NB4 (cell line): ENCODE results near the gene FCF1.
"Not testable (repeated sequence)": the region's sequence is repeated elsewhere in the genome, so short reads cannot be mapped to it uniquely, and the experiment has no call there.

Experiments
- DNase-seq: peaks from one replicate; pipeline ENCODE4 v3.0.0; 2010; ENCODE audit warnings: low read depth
- H3K4me3 ChIP-seq: one replicate; pipeline ENCODE4 v1.5.1; 2011; ENCODE audit warnings: mild to moderate bottlenecking, low read depth, low read length, moderate library complexity
- MYC ChIP-seq: IDR thresholded peaks from 2 replicates; pipeline ENCODE4 v1.6.1; 2011; ENCODE audit warnings: low read depth, low read length
- POLR2A ChIP-seq: IDR thresholded peaks from 2 replicates; pipeline ENCODE4 v1.6.1; 2011; ENCODE audit warnings: mild to moderate bottlenecking; ENCODE audit not compliant: insufficient read length; ENCODE audit errors: extremely low read depth
- TF ChIP-seq, protein P1 (sequence below): IDR thresholded peaks from one replicate; pipeline ENCODE4 v1.5.1; 2012; ENCODE audit warnings: low read depth, low read length
- TF ChIP-seq, protein P2 (sequence below): IDR thresholded peaks from 2 replicates; pipeline ENCODE4 v1.6.1; 2011; ENCODE audit warnings: low read depth, low read length

Gene FCF1

DNA sequence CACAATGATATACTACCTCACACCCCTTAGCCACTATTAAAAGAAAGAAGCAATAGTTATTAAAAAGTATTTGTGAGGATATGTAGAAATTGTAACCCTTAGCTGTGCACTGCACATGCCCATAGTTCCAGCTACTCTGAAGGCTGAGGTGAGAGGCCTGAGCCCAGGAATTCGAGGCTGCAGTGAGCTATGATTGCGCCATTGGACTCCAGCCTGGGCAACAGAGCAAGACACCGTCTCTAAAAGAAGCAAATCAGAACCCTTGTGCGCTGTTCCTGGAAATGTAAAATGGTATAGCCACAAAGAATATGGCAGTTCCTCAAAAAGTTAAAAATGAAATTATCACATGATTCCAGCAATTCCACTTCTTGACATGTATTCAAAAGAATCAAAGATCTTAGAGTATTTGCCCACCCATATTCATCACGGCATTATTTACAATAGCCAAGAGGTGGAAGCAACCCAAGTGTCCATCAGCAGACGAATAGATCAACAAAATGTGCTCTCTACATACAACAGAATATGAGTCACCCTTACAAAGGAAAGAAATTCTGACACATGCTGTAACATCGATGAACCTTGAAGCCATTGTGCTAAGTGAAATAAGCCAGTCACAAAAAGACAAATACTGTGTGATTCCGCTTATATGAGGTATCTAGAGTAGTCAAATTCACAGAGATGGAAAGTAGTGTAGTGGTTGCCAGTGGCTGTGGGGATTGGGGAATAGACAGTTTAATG, 26.5 kb downstream of the FCF1 start:
- H3K4me3 ChIP-seq, result no peak overlapping the region
- TF ChIP-seq MYC, result no peak
- TF ChIP-seq, protein P1, sequence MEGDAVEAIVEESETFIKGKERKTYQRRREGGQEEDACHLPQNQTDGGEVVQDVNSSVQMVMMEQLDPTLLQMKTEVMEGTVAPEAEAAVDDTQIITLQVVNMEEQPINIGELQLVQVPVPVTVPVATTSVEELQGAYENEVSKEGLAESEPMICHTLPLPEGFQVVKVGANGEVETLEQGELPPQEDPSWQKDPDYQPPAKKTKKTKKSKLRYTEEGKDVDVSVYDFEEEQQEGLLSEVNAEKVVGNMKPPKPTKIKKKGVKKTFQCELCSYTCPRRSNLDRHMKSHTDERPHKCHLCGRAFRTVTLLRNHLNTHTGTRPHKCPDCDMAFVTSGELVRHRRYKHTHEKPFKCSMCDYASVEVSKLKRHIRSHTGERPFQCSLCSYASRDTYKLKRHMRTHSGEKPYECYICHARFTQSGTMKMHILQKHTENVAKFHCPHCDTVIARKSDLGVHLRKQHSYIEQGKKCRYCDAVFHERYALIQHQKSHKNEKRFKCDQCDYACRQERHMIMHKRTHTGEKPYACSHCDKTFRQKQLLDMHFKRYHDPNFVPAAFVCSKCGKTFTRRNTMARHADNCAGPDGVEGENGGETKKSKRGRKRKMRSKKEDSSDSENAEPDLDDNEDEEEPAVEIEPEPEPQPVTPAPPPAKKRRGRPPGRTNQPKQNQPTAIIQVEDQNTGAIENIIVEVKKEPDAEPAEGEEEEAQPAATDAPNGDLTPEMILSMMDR, result no peak
- TF ChIP-seq POLR2A, result no peak
- TF ChIP-seq, protein P2, sequence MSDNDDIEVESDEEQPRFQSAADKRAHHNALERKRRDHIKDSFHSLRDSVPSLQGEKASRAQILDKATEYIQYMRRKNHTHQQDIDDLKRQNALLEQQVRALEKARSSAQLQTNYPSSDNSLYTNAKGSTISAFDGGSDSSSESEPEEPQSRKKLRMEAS, result no peak
- no peak for DNase-seq

DNA sequence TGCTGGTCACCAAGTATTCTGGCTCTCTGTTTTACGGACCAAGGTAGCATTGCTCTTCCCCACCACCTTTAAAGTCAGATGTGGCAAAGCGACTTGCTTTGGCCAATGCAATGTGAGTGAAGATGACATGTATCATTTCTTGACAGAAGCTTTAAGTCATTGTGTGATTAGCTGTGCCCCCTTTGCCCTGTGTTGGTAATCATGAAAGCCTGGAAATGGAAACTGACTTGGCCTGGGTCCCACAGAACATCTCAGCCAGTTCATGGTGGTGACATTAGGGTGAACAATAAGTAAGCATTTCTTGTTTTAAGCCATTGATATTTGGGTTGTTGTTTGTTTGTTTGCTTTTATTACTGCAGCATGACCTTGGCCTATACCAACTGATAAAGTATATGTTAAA, 34.3 kb downstream of the FCF1 start:
- TF ChIP-seq POLR2A (no peak), MYC (no peak)
- TF ChIP-seq, protein P2, result no peak
- TF ChIP-seq, protein P1, result no peak
- no peak overlapping the region for H3K4me3 ChIP-seq
- no peak for DNase-seq

DNA sequence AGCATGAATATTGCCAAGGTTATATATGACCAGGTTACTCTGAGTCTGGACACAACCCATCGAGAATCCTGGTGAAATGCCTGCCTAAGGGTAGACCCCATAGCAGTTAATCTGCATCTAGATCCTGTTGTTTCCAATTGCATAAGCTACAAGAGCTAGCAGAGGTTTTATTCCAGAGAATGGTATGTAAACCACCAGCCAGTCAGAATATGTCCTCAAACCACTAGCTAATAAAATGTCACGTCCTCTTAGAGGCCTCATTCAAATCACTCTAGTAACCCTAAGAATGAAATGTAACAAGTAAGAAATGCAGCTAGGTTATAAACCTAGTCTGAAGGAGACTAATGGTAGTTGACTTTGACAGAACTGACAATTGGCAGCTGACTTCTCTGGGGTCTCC, 41.2 kb downstream of the FCF1 start:
- no peak for DNase-seq
- TF ChIP-seq, protein P1, result no peak
- no peak for TF ChIP-seq MYC
- TF ChIP-seq, protein P2, result no peak
- no peak for TF ChIP-seq POLR2A
- H3K4me3 ChIP-seq, result no peak overlapping the region

DNA sequence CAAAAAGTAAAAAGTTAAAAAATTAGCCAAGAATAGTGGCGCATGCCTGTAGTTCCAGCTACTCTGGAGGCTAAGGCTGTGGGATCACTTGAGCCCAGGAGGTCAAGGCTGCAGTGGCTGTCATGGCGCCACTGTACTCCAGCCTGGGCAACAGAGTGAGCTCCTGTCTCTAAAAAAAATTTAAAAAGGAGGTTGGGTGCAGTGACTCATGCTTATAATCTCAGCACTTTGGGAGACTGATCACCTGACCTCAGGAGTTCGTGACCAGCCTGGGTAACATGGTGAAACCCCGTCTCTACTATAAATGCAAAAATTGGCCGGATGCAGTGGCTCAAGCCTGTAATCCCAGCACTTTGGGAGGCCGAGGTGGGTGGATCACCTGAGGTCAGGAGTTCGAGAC, 42.0 kb downstream of the FCF1 start:
- no peak for TF ChIP-seq POLR2A
- TF ChIP-seq, protein P1, result no peak
- no peak overlapping the region for H3K4me3 ChIP-seq
- no peak for DNase-seq

DNA sequence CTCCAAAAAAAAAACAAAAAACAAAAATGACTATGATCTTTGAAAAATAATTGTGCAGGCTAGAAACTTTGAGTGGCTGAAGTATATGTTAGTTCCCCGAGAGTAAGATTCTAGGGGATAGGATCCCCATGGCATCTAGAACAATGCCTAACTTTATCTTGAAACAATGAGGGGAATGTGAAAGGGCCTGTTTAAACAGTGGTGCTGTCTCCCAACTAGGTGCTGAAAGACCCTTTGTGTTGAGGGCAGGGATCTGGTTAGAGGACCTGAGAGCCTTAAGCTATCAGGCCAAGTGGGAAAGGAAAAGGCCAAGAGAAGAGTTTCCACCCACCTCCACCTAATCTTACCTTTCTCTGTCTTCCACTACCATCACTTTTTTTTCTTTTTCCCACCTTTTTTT, 43.4 kb downstream of the FCF1 start:
- TF ChIP-seq, protein P1, result no peak
- TF ChIP-seq, protein P2, result no peak
- no peak for TF ChIP-seq MYC
- TF ChIP-seq POLR2A, result no peak
- DNase-seq, result no peak
- H3K4me3 ChIP-seq, result no peak overlapping the region

DNA sequence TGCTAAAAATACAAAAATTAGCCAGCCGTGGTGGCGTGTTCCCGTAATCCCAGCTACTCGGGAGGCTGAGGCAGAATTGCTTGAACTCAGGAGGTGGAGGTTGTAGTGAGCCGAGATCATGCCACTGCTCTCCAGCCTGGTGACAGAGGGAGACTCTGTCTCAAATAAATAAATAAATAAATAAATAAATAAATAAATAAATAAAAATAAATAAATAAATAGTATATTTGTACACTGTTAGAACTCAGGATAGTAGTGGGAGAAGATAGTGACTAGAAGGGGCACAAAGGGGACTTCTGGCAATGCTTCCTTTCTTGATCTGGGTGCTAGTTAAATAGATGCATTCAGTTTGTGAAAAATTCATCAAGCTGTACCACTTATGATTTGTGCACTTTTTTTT, 45.6 kb downstream of the FCF1 start:
- not testable (repeated sequence) for DNase-seq, H3K4me3 ChIP-seq
